IMR-90 (cell line): ENCODE data around the gene HEPHL1. TPM values are rescaled to one million over a fixed set of nuclear protein-coding genes. Genes with fewer than 3 reads are reported as not detected.

Experiments
- ATAC-seq: fragments of 200-7000 bp; cut with Tn5 transposase; 2 replicates; pipeline ENCODE4 v1.9.1; 2020; ENCODE audit warnings: low read depth, mild to moderate bottlenecking, moderate library complexity
- BruUV-seq: library from RNA; stranded (reverse); fragments of 400-500 nt; replicated peaks from 2 replicates; lab custom pipeline; 2021; lab: Mats Ljungman, UMichigan
- CTCF ChIA-PET: fragments of 300-600 bp; formaldehyde crosslinking; extraction: SDS; loops from one replicate; lab custom pipeline; 2021; ENCODE audit warnings: antibody characterized with exemption; lab: Yijun Ruan, JAX
- POLR2A ChIA-PET: fragments of 300-600 bp; sonication (Branson Sonifier 250); formaldehyde crosslinking; loops from one replicate; lab custom pipeline; 2022; ENCODE audit warnings: antibody characterized with exemption; ENCODE audit not compliant: unreplicated experiment; lab: Charles Lee
- DNase-seq: peaks from one replicate; pipeline ENCODE4 v3.0.0; 2013
- H2AFZ ChIP-seq: replicated peaks from 2 replicates; pipeline ENCODE3; 2013; ENCODE audit warnings: low read length, mild to moderate bottlenecking; ENCODE audit not compliant: poor library complexity
- H2AK5ac ChIP-seq: 2 replicates; pipeline ENCODE4 v1.6.1; 2013; ENCODE audit warnings: low read depth, low read length, inconsistent platforms
- H2AK9ac ChIP-seq: replicated peaks from 2 replicates; pipeline ENCODE3; 2013; ENCODE audit warnings: mild to moderate bottlenecking, low read depth, low read length, moderate library complexity; ENCODE audit not compliant: poor library complexity
- H2BK120ac ChIP-seq: 2 replicates; pipeline ENCODE4 v1.6.1; 2013; ENCODE audit warnings: low read depth, low read length, inconsistent platforms
- H2BK15ac ChIP-seq: 3 replicates; pipeline ENCODE4 v1.6.1; 2013; ENCODE audit warnings: low read depth, low read length, inconsistent platforms
- H2BK20ac ChIP-seq: 2 replicates; pipeline ENCODE4 v1.6.1; 2013; ENCODE audit warnings: low read depth, mild to moderate bottlenecking, inconsistent platforms, low read length, moderate library complexity
- H2BK5ac ChIP-seq: 2 replicates; pipeline ENCODE4 v1.6.1; 2013; ENCODE audit warnings: mild to moderate bottlenecking, low read depth, low read length, inconsistent platforms; ENCODE audit not compliant: poor library complexity, severe bottlenecking
- H3K14ac ChIP-seq: replicated peaks from 2 replicates; pipeline ENCODE4 v1.6.1; 2013; ENCODE audit warnings: low read depth, low read length, inconsistent platforms
- H3K18ac ChIP-seq: 2 replicates; pipeline ENCODE4 v1.6.1; 2013; ENCODE audit warnings: low read depth, low read length, control low read depth
- H3K23ac ChIP-seq: 2 replicates; pipeline ENCODE4 v1.6.1; 2013; ENCODE audit warnings: low read depth, low read length, inconsistent platforms
- H3K27ac ChIP-seq: 2 replicates; pipeline ENCODE4 v1.5.1; 2013; ENCODE audit warnings: mild to moderate bottlenecking, control low read depth, low read length; ENCODE audit not compliant: insufficient read depth
- H3K27me3 ChIP-seq: 2 replicates; pipeline ENCODE4 v1.6.1; 2013; ENCODE audit warnings: low read length; ENCODE audit not compliant: control insufficient read depth, insufficient read depth
- H3K36me3 ChIP-seq: 2 replicates; pipeline ENCODE4 v1.6.1; 2013; ENCODE audit warnings: low read length, mixed read lengths; ENCODE audit not compliant: control insufficient read depth, insufficient read depth
- H3K4ac ChIP-seq: 2 replicates; pipeline ENCODE4 v1.6.1; 2013; ENCODE audit warnings: low read depth, low read length, inconsistent platforms
- H3K4me1 ChIP-seq: 2 replicates; pipeline ENCODE4 v1.6.1; 2013; ENCODE audit warnings: low read length, mixed read lengths; ENCODE audit not compliant: control insufficient read depth, insufficient read depth
- H3K4me2 ChIP-seq: 2 replicates; pipeline ENCODE4 v1.6.1; 2013; ENCODE audit warnings: low read depth, mild to moderate bottlenecking, control low read depth, low read length, moderate library complexity
- H3K4me3 ChIP-seq: 2 replicates; pipeline ENCODE4 v1.5.1; 2013; ENCODE audit warnings: low read depth, mild to moderate bottlenecking, control low read depth, low read length, moderate library complexity; ENCODE audit not compliant: insufficient read depth
- H3K56ac ChIP-seq: 2 replicates; pipeline ENCODE4 v1.6.1; 2013; ENCODE audit warnings: low read length, inconsistent platforms; ENCODE audit not compliant: insufficient read depth; ENCODE audit errors: extremely low read depth
- H3K79me1 ChIP-seq, 2 experiments: 2 replicates each; pipeline ENCODE4 v1.6.1; 2013; ENCODE audit warnings: low read length in 2 of 2, inconsistent platforms in 1 of 2, low read depth in 1 of 2
- H3K9ac ChIP-seq: 2 replicates; pipeline ENCODE4 v1.6.1; 2013; ENCODE audit warnings: low read depth, low read length, control low read depth
- H3K9me1 ChIP-seq: 2 replicates; pipeline ENCODE4 v1.6.1; 2013; ENCODE audit warnings: low read length, inconsistent platforms; ENCODE audit not compliant: insufficient read depth
- H3K9me3 ChIP-seq: 2 replicates; pipeline ENCODE4 v1.6.1; 2013; ENCODE audit warnings: low read length; ENCODE audit not compliant: control insufficient read depth, insufficient read depth
- H4K20me1 ChIP-seq: 2 replicates; pipeline ENCODE4 v1.6.1; 2013; ENCODE audit warnings: low read length, inconsistent platforms; ENCODE audit not compliant: insufficient read depth
- H4K5ac ChIP-seq: 2 replicates; pipeline ENCODE4 v1.6.1; 2013; ENCODE audit warnings: mild to moderate bottlenecking, low read depth, low read length, control low read depth
- H4K8ac ChIP-seq, 2 experiments: 2 replicates each; pipeline ENCODE4 v1.6.1; 2013; ENCODE audit warnings: low read depth in 2 of 2, low read length in 2 of 2, control low read depth in 1 of 2, inconsistent platforms in 1 of 2
- H4K91ac ChIP-seq: 2 replicates; pipeline ENCODE4 v1.6.1; 2013; ENCODE audit warnings: low read depth, low read length, inconsistent platforms; ENCODE audit not compliant: insufficient read depth
- CEBPB ChIP-seq: IDR thresholded peaks from 2 replicates; pipeline ENCODE4 v1.6.1; 2012; ENCODE audit warnings: low read depth, low read length, improper control_type of control experiment
- CHD1 ChIP-seq: IDR thresholded peaks from 2 replicates; pipeline ENCODE4 v1.6.1; 2012; ENCODE audit warnings: low read depth, low read length, improper control_type of control experiment
- MAFK ChIP-seq: IDR thresholded peaks from 2 replicates; pipeline ENCODE4 v1.6.1; 2012; ENCODE audit warnings: low read depth, low read length, improper control_type of control experiment
- RAD21 ChIP-seq: IDR thresholded peaks from 2 replicates; pipeline ENCODE4 v1.6.1; 2012; ENCODE audit warnings: low read length, improper control_type of control experiment
- WGBS, 2 experiments: methylation state at CpG; one replicate each; pipeline versions ENCODE4 v1.1.5 to v1.1.7; 2013; ENCODE audit warnings: missing lambda C conversion rate in 2 of 2; ENCODE audit not compliant: insufficient read length in 1 of 2; ENCODE audit errors: extremely low coverage in 2 of 2; 5-methylcytosine and 5-hydroxymethylcytosine counted together
- dilution Hi-C: fragments of 300-500 bp; cut with HindIII; formaldehyde crosslinking; loops from one replicate; pipeline ENCODE4 v1.14.3; 2018; ENCODE audit warnings: low sequenced_read_pairs; ENCODE audit not compliant: unreplicated experiment
- in situ Hi-C: fragments of 300-500 bp; cut with MboI; formaldehyde crosslinking; loops from 3 replicates; pipeline ENCODE4 v1.14.3; 2019; ENCODE audit warnings: low sequenced_read_pairs, inconsistent platforms, mixed read lengths
- intact Hi-C: fragments of 100-400 bp; cut with micrococcal nuclease; formaldehyde crosslinking; loops from 2 replicates; pipeline ENCODE4 v1.10.0; 2022
- polyA plus RNA-seq, 3 experiments: library from polyadenylated mRNA; depleted of rRNA; stranded (reverse); fragments of >200 nt; gene quantifications; 2 replicates each; pipeline ENCODE4 v1.2.3, GENCODE V29; 2012; ENCODE audit warnings: low replicate concordance in 1 of 3
- total RNA-seq: library from RNA; depleted of rRNA; stranded (reverse); fragments of >200 nt; gene quantifications from 2 replicates; pipeline ENCODE4 v1.2.3, GENCODE V29; 2012
- TF ChIP-seq, protein P1 (sequence below): fragments of 150-350 bp; IDR thresholded peaks from 2 replicates; pipeline ENCODE4 v1.6.1; 2017; ENCODE audit warnings: mild to moderate bottlenecking, antibody characterized with exemption, low read length, low read depth

The HEPHL1 gene
- total and polyA plus RNA-seq, 2 of the 4 experiments (the other 2 are of a cell fraction), result under 0.01 to 0.02 TPM

DNA sequence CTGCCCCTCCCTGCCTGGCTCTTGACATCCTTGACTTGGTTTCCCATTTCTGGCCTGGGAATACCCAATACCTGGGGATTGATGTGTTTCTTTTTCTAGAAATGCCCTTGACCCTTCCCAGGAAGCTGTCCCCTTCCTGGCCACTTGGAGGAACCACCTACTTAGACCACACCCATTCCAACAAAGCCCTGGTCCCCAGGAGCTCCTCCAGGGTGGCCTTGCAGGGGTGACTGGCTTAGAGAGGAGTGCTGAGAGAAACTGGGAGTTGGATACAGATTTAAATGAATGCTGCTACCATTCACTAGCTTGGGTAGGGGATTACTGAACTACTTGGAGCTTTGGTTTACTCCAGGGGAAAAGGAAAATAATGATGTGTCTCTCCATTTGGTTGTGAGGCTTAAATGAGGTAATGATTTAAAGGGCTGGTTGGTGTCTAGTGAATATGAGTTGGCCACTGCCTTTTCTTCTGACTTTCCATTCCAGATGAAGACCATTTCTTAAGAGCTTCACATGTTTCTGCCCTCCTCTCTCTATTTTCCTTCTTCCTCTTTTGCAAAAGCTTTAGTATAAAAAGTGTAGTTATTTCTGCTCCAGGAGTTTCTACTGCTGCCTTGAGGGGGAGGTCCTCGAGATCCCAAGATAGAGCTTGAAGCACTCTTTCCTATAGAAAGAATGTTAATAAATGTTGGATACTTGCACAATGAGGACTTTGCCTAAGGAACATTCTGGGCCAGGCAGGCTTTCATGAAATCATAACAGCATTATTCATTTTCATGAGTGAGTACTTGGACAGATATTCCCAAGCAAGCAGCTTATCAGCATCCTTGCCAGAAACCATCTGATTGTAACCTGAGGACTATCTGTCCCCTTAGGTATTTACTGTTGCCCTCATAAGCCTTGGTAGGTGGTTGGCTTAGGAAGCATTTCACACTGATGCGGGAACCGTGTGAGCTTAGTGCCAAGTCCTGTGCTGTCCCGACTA is 129.8 kb downstream of the HEPHL1 start:
- Histone ChIP-seq H3K9me1 (peaks cover 46% of the 10 kb centered on the region), H3K9me3 (no peaks in the 10 kb centered on the region), H3K4me2 (no peak overlapping the region), H4K8ac (no peak overlapping the region), H3K4ac (peak overlapping the region; percentile 65), H3K23ac (peak overlapping the region; percentile 1; the same call in 1 of the 2 replicates), H2AFZ (no peak overlapping the region), H3K79me1 (peaks cover 64 to 88% of the 10 kb centered on the region in 2 experiments), H3K27ac (no peak overlapping the region), H2AK5ac (peak overlapping the region; percentile 73; the same call in 1 of the 2 replicates), H3K4me1 (peaks cover 43% of the 10 kb centered on the region), H2BK120ac (no peak overlapping the region), H3K18ac (0 out of 2 replicates have a peak overlapping the region, but pooled peaks have one; percentile 26), H3K9ac (no peak overlapping the region), H4K5ac (no peak overlapping the region), H3K4me3 (no peak overlapping the region), H4K20me1 (peaks cover 69% of the 10 kb centered on the region), H2BK5ac (no peak overlapping the region), H2AK9ac (peak overlapping the region; percentile 58), H2BK20ac (no peak overlapping the region), H3K56ac (no peak overlapping the region), H4K91ac (no peak overlapping the region), H3K27me3 (no peaks in the 10 kb centered on the region), H3K14ac (peak overlapping the region; percentile 19; the same call in 1 of the 2 replicates), H2BK15ac (peak overlapping the region; percentile 46; the same call in 2 of the 3 replicates), H3K36me3 (peaks cover 7% of the 10 kb centered on the region; the same call in 1 of the 2 replicates)
- TF ChIP-seq RAD21, result no peak
- TF ChIP-seq MAFK, result no peak
- no peak for TF ChIP-seq CHD1
- TF ChIP-seq, protein P1, sequence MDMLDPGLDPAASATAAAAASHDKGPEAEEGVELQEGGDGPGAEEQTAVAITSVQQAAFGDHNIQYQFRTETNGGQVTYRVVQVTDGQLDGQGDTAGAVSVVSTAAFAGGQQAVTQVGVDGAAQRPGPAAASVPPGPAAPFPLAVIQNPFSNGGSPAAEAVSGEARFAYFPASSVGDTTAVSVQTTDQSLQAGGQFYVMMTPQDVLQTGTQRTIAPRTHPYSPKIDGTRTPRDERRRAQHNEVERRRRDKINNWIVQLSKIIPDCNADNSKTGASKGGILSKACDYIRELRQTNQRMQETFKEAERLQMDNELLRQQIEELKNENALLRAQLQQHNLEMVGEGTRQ, result no peak
- TF ChIP-seq CEBPB, result 0 out of 2 replicates have a peak, but pooled peaks have one; percentile 14
- intact Hi-C loops (no loop called here), in situ Hi-C loops (no loop called here), dilution Hi-C loops (no loop called here)
- CTCF ChIA-PET, result interaction anchor here (0.6 kb wide), 1 partner anchor 1901 kb away, joined by 4 read pairs; no protein-coding TSS in a partner anchor
- no TSS peak for BruUV-seq
- POLR2A ChIA-PET, result no interaction called here
- DNase-seq, result no peak
- ATAC-seq, result no peak
- WGBS, 2 experiments, result no CpG with 5 or more reads among the region's 4 CpGs
